CD8-positive, alpha-beta memory T cell (primary cell): ENCODE results near the gene MAP3K2. TPM values are rescaled to one million over a fixed set of nuclear protein-coding genes. Genes with fewer than 3 reads are reported as not detected.

ENCODE experiments used
- CTCF ChIA-PET: fragments of 350-600 bp; sonication (Branson Sonifier 250); formaldehyde crosslinking; loops from one replicate; lab custom pipeline; 2021; ENCODE audit warnings: antibody characterized with exemption; lab: Charles Lee
- POLR2A ChIA-PET: fragments of 350-600 bp; sonication (Branson Sonifier 250); formaldehyde crosslinking; loops from one replicate; lab custom pipeline; 2021; ENCODE audit warnings: antibody characterized with exemption; lab: Charles Lee
- DNase-seq, 5 donors: peaks; one replicate each; pipeline versions ENCODE4 v3.0.0 to v3.0.0-alpha.2; 2020 to 2022; ENCODE audit warnings: mixed read lengths in 1 of 5
- H3K27ac ChIP-seq: one replicate; pipeline ENCODE4 v1.7.0; 2013; ENCODE audit warnings: low read depth, mild to moderate bottlenecking, low read length, moderate library complexity
- H3K27me3 ChIP-seq: 2 replicates; pipeline ENCODE4 v1.7.0; 2013; ENCODE audit warnings: low read length, mild to moderate bottlenecking; ENCODE audit not compliant: insufficient read depth, poor library complexity, severe bottlenecking
- H3K36me3 ChIP-seq: 2 replicates; pipeline ENCODE4 v1.7.0; 2013; ENCODE audit warnings: mild to moderate bottlenecking, low read length, moderate library complexity; ENCODE audit not compliant: insufficient read depth
- H3K4me1 ChIP-seq: 2 replicates; pipeline ENCODE4 v1.7.0; 2013; ENCODE audit warnings: mild to moderate bottlenecking, low read length, moderate library complexity; ENCODE audit not compliant: insufficient read depth
- H3K4me3 ChIP-seq: 2 replicates; pipeline ENCODE4 v1.7.0; 2013; ENCODE audit warnings: mild to moderate bottlenecking, low read length
- H3K9me3 ChIP-seq: 2 replicates; pipeline ENCODE4 v1.7.0; 2013; ENCODE audit warnings: mild to moderate bottlenecking, low read length
- H3K27ac Mint-ChIP-seq, 8 donors: one replicate each; pipeline ENCODE4 v1.8.0; 2020 to 2021; ENCODE audit warnings: mixed read lengths in 8 of 8, mild to moderate bottlenecking in 6 of 8, inconsistent platforms in 3 of 8, moderate library complexity in 3 of 8
- H3K27me3 Mint-ChIP-seq, 2 donors: one replicate each; pipeline ENCODE4 v1.8.0; 2020 to 2021; ENCODE audit warnings: mixed read lengths in 2 of 2, mild to moderate bottlenecking in 1 of 2, moderate library complexity in 1 of 2
- H3K36me3 Mint-ChIP-seq, 3 donors: one replicate each; pipeline ENCODE4 v1.8.0; 2020 to 2021; ENCODE audit warnings: mixed read lengths in 3 of 3, inconsistent platforms in 1 of 3, mild to moderate bottlenecking in 1 of 3
- H3K4me1 Mint-ChIP-seq, 3 donors: one replicate each; pipeline ENCODE4 v1.8.0; 2020 to 2021; ENCODE audit warnings: mixed read lengths in 3 of 3, inconsistent platforms in 1 of 3, mild to moderate bottlenecking in 1 of 3
- H3K4me3 Mint-ChIP-seq, 7 donors: one replicate each; pipeline ENCODE4 v1.8.0; 2020 to 2021; ENCODE audit warnings: mixed read lengths in 7 of 7, mild to moderate bottlenecking in 6 of 7, moderate library complexity in 4 of 7, inconsistent platforms in 2 of 7
- H3K9me3 Mint-ChIP-seq, 5 donors: one replicate each; pipeline ENCODE4 v1.8.0; 2020 to 2022; ENCODE audit warnings: mixed read lengths in 5 of 5, mild to moderate bottlenecking in 3 of 5, moderate library complexity in 2 of 5, inconsistent platforms in 1 of 5
- polyA plus RNA-seq: library from polyadenylated mRNA; unstranded; fragments of 300-500 nt; fragmentation: Illumina TruSeq; gene quantifications from one replicate; pipeline ENCODE4 v1.2.3, GENCODE V29; 2021
- total RNA-seq, 2 experiments: library from RNA; stranded (reverse); gene quantifications; one replicate each; pipeline ENCODE4 v1.2.3, GENCODE V29; 2021

The MAP3K2 gene
- total and polyA plus RNA-seq, 3 experiments from 2014 or later = 55.9 to 65.0 (median 57.7) TPM

DNA sequence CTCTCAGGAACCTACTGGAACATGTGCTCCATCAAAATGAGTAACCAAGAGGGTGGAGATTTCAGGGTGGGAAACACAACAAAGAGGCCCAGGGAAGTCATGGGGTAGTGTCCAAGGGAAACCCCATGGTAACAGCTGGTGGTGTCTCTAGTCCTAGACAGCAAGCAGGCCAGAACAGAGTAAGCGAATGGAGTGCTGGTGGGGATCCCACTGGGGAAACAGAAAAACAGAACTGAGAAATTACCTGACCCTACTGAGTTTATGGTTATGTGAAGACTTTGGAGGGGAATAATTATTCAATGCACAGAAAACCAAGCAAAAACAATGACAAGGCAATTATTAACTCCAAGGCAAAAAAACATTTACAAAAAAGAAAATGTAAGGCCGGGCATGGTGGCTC is 110.7 kb downstream of the MAP3K2 start:
- no peaks in the 10 kb centered on the region for H3K9me3 Mint-ChIP-seq
- H3K27me3 ChIP-seq = no peaks in the 10 kb centered on the region
- no peak overlapping the region for H3K4me3 Mint-ChIP-seq
- H3K27ac ChIP-seq = no peak overlapping the region
- H3K9me3 ChIP-seq = no peaks in the 10 kb centered on the region
- no peaks in the 10 kb centered on the region for H3K27me3 Mint-ChIP-seq
- DNase-seq = no peak
- peaks cover 3% of the 10 kb centered on the region for H3K4me1 ChIP-seq
- H3K27ac Mint-ChIP-seq = peak overlapping the region in 3 of 8 donors; percentile 5 to 90 (median 55)
- ChIA-PET CTCF (interaction anchor here (0.7 kb wide), 1 partner anchor 13 kb away, joined by 3 read pairs; no protein-coding TSS in a partner anchor), POLR2A (no interaction called here)
- no peak overlapping the region for H3K4me3 ChIP-seq
- peaks cover 64% of the 10 kb centered on the region for H3K36me3 ChIP-seq
- H3K4me1 Mint-ChIP-seq = peaks cover 20 to 29% (median 29%) of the 10 kb centered on the region in 3 donors
- peaks cover 9 to 93% (median 35%) of the 10 kb centered on the region in 3 donors for H3K36me3 Mint-ChIP-seq

- Mint-ChIP-seq H3K4me3 (no peak overlapping the region), H3K36me3 (peaks cover 12 to 91% (median 31%) of the 10 kb centered on the region in 3 donors), H3K27ac (peak overlapping the region in 4 of 8 donors; percentile 2 to 92 (median 40)), H3K27me3 (no peaks in the 10 kb centered on the region), H3K9me3 (no peaks in the 10 kb centered on the region), H3K4me1 (peaks cover 9 to 18% (median 17%) of the 10 kb centered on the region in 3 donors)
- H3K36me3 ChIP-seq = peaks cover 62% of the 10 kb centered on the region
- ChIA-PET CTCF (no interaction called here), POLR2A (no interaction called here)
- H3K27me3 ChIP-seq = no peaks in the 10 kb centered on the region
- H3K27ac ChIP-seq = no peak overlapping the region
- peaks cover 3% of the 10 kb centered on the region for H3K4me1 ChIP-seq
- no peak for DNase-seq
- H3K4me3 ChIP-seq = no peak overlapping the region
- H3K9me3 ChIP-seq = no peaks in the 10 kb centered on the region
Measured at GRCh38 chr2:127275789-127276188, 112.0 kb downstream of the MAP3K2 start.

GRCh38 chr2:127275356-127275755 is 112.4 kb downstream of the MAP3K2 start:
- H3K9me3 ChIP-seq = no peaks in the 10 kb centered on the region
- no peak overlapping the region for H3K27ac ChIP-seq
- H3K27ac Mint-ChIP-seq = peak overlapping the region in 3 of 8 donors; percentile 2 to 92 (median 78)
- H3K4me3 Mint-ChIP-seq = no peak overlapping the region
- DNase-seq = no peak
- peaks cover 16 to 92% (median 32%) of the 10 kb centered on the region in 3 donors for H3K36me3 Mint-ChIP-seq
- H3K4me1 ChIP-seq = peaks cover 3% of the 10 kb centered on the region
- H3K4me1 Mint-ChIP-seq = peaks cover 9 to 17% (median 15%) of the 10 kb centered on the region in 3 donors
- ChIA-PET POLR2A (no interaction called here), CTCF (no interaction called here)
- H3K4me3 ChIP-seq = no peak overlapping the region
- no peaks in the 10 kb centered on the region for H3K27me3 Mint-ChIP-seq
- H3K27me3 ChIP-seq = no peaks in the 10 kb centered on the region
- no peaks in the 10 kb centered on the region for H3K9me3 Mint-ChIP-seq
- peaks cover 66% of the 10 kb centered on the region for H3K36me3 ChIP-seq

DNA sequence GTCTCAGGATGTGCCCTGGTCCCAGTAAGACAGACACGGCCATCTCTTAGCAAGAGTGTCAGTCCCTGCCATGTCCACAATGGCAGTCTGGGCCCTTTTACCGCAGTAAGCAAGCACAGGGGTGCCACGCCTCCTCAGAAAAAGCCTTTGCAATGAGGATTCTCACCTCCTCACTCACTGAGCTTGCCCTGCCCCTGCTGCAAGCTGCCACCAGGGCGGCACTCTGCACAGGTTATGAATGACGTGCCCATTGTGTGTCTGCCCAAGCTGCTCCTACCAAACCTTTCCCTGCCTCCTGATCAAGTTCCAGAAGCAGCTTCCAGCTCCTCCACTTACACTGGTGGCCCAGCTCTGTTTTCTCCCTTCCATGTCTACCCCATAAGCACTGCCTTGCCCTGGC is 117.1 kb downstream of the MAP3K2 start:
- POLR2A ChIA-PET = no interaction called here
- H3K9me3 Mint-ChIP-seq = no peaks in the 10 kb centered on the region
- no peak for DNase-seq

DNA sequence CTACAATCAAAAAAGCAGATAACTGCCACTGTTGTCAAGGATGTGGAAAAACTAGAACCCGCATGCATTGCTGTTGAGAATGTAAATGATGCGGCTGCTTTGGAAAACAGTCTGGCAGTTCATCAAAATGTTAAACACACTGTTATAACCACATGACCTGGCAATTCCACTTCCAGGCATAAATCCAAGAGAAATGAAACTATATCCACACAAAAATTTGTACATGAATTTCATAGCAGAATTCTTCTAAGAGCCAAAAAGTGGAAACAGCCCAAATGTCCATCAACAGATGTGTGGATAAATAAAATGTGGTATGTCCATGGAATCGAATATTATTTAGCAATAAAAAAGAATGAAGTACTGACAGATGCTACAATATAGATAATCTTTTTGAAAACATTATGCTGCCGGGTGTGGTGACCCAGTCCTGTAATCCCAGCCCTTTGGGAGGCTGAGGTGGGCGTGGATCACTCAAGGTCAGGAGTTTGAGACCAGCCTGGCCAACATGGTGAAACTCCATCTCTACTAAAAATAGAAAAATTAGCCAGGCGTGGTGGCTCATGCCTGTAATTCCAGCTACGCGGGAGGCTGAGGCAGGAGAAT is 125.9 kb downstream of the MAP3K2 start:
- Mint-ChIP-seq H3K27ac (no peak overlapping the region), H3K4me1 (no peaks in the 10 kb centered on the region), H3K27me3 (no peaks in the 10 kb centered on the region), H3K36me3 (peaks cover 12 to 85% (median 24%) of the 10 kb centered on the region in 3 donors), H3K4me3 (no peak overlapping the region), H3K9me3 (no peaks in the 10 kb centered on the region)
- Histone ChIP-seq H3K36me3 (peaks cover 31% of the 10 kb centered on the region), H3K9me3 (no peaks in the 10 kb centered on the region), H3K27ac (no peak overlapping the region), H3K4me3 (no peak overlapping the region), H3K4me1 (no peaks in the 10 kb centered on the region), H3K27me3 (no peaks in the 10 kb centered on the region)
- no peak for DNase-seq
- ChIA-PET CTCF (no interaction called here), POLR2A (no interaction called here)

More for the DNA sequence above, 117.1 kb downstream of the MAP3K2 start:
- CTCF ChIA-PET = interaction anchor here (1.2 to 1.7 kb wide), 2 partner anchors 10 to 23 kb away, joined by 3 to 5 read pairs; partner anchors contain the start of gene ERCC3
- Mint-ChIP-seq H3K4me3 (no peak overlapping the region), H3K36me3 (peaks cover 29 to 83% (median 40%) of the 10 kb centered on the region in 3 donors), H3K27me3 (no peaks in the 10 kb centered on the region), H3K27ac (peak overlapping the region in 2 of 8 donors; percentile 16 to 23), H3K4me1 (peaks cover 0 to 3% (median 0%) of the 10 kb centered on the region in 3 donors)
- Histone ChIP-seq H3K9me3 (no peaks in the 10 kb centered on the region), H3K36me3 (peaks cover 63% of the 10 kb centered on the region), H3K4me3 (no peak overlapping the region), H3K27me3 (no peaks in the 10 kb centered on the region), H3K4me1 (no peaks in the 10 kb centered on the region), H3K27ac (no peak overlapping the region)

- no peaks in the 10 kb centered on the region for H3K9me3 Mint-ChIP-seq
- peaks cover 29% of the 10 kb centered on the region for H3K36me3 ChIP-seq
- no peak for DNase-seq
- no peak overlapping the region for H3K27ac ChIP-seq
- POLR2A ChIA-PET = no interaction called here
- peak overlapping the region in 3 of 8 donors; percentile 42 to 58 (median 54) for H3K27ac Mint-ChIP-seq
- H3K4me3 ChIP-seq = no peak overlapping the region
- peaks cover 11 to 85% (median 30%) of the 10 kb centered on the region in 3 donors for H3K36me3 Mint-ChIP-seq
- CTCF ChIA-PET = no interaction called here
- no peaks in the 10 kb centered on the region for H3K27me3 Mint-ChIP-seq
- no peak overlapping the region for H3K4me3 Mint-ChIP-seq
- H3K9me3 ChIP-seq = no peaks in the 10 kb centered on the region
- H3K4me1 Mint-ChIP-seq = peaks cover 0 to 5% (median 0%) of the 10 kb centered on the region in 3 donors
- no peaks in the 10 kb centered on the region for H3K27me3 ChIP-seq
- no peaks in the 10 kb centered on the region for H3K4me1 ChIP-seq
Measured at GRCh38 chr2:127259355-127259754, 128.4 kb downstream of the MAP3K2 start.

DNA sequence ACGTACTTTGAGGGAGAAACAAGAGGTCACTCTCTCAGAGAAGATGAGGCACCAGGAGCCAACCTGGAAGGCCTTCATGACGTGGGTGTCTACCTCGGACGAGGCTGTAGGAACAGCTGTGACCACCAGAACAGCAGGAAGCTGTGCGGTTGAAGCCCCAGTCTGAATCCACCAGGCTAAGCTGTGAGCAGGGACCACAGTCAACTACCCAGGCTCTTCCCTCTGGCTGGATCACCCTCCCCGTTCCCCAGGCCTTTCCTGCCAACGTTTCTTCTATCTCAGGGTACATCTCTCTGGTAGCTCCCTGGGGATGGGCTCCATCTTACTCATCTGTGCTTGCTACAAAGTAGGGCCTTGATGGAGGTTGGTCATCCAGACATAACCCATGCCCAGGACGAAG is 130.9 kb downstream of the MAP3K2 start:
- Mint-ChIP-seq H3K27me3 (no peaks in the 10 kb centered on the region), H3K4me1 (peaks cover 0 to 5% (median 0%) of the 10 kb centered on the region in 3 donors), H3K4me3 (no peak overlapping the region), H3K9me3 (no peaks in the 10 kb centered on the region), H3K27ac (peak overlapping the region in 2 of 8 donors; percentile 57 to 82), H3K36me3 (peaks cover 7 to 67% (median 29%) of the 10 kb centered on the region in 3 donors)
- no peaks in the 10 kb centered on the region for H3K9me3 ChIP-seq
- no peaks in the 10 kb centered on the region for H3K27me3 ChIP-seq
- no peak for DNase-seq
- no peaks in the 10 kb centered on the region for H3K4me1 ChIP-seq
- no peak overlapping the region for H3K27ac ChIP-seq
- H3K36me3 ChIP-seq = peaks cover 29% of the 10 kb centered on the region
- POLR2A ChIA-PET = no interaction called here
- CTCF ChIA-PET = no interaction called here
- no peak overlapping the region for H3K4me3 ChIP-seq

- no peaks in the 10 kb centered on the region for H3K27me3 Mint-ChIP-seq
- Histone ChIP-seq H3K9me3 (no peaks in the 10 kb centered on the region), H3K27ac (no peak overlapping the region), H3K36me3 (peaks cover 28% of the 10 kb centered on the region), H3K4me3 (no peak overlapping the region), H3K4me1 (no peaks in the 10 kb centered on the region), H3K27me3 (no peaks in the 10 kb centered on the region)
- ChIA-PET POLR2A (no interaction called here), CTCF (no interaction called here)
- no peaks in the 10 kb centered on the region for H3K9me3 Mint-ChIP-seq
- H3K4me3 Mint-ChIP-seq = no peak overlapping the region
- peaks cover 7 to 65% (median 31%) of the 10 kb centered on the region in 3 donors for H3K36me3 Mint-ChIP-seq
- peak overlapping the region in 1 of 8 donors; percentile 68 for H3K27ac Mint-ChIP-seq
- no peak for DNase-seq
- H3K4me1 Mint-ChIP-seq = peaks cover 0 to 5% (median 0%) of the 10 kb centered on the region in 3 donors
Measured at GRCh38 chr2:127256381-127256780, 131.4 kb downstream of the MAP3K2 start.
